Measurements from ENCODE around the gene ELL2. TPM values are rescaled to one million over a fixed set of nuclear protein-coding genes. Genes with fewer than 3 reads are reported as not detected.

Gene ELL2
- total RNA-seq, 1 donor from 2014 or later: 52.1 TPM

- no peak overlapping the region for H3K27ac ChIP-seq
Measured at GRCh38 chr5:95963650-95964410, 2.2 kb upstream of the ELL2 start.

GRCh38 chr5:95962785-95963184 is 1.1 kb upstream of the ELL2 start:
- no peak for ATAC-seq
- intact Hi-C loops (cut with DNase I): loop anchor here (5.0 kb wide), 1 partner anchor 375 kb away; no protein-coding TSS in a partner anchor

More at GRCh38 chr5:95963650-95964410, 2.2 kb upstream of the ELL2 start:
- intact Hi-C loops (cut with DNase I): loop anchor here (5.0 kb wide), 1 partner anchor 373 kb away; no protein-coding TSS in a partner anchor
- Histone ChIP-seq H3K36me3 (no peaks in the 10 kb centered on the region), H3K4me3 (no peak overlapping the region), H3K4me1 (peaks cover 13% of the 10 kb centered on the region), H3K9me3 (no peaks in the 10 kb centered on the region), H3K27me3 (no peaks in the 10 kb centered on the region)
- TF ChIP-seq CTCF (IDR thresholded peaks at IDR 0.05): no peak
- no peak for DNase-seq
- no peak for ATAC-seq

GRCh38 chr5:95962475-95962773 is 773 bp upstream of the ELL2 start:
- DNase-seq (no peak), ATAC-seq (no peak)
- Histone ChIP-seq H3K4me3 (peak overlapping the region; percentile 87), H3K27ac (peak overlapping the region; percentile 99), H3K9me3 (no peaks in the 10 kb centered on the region), H3K27me3 (no peaks in the 10 kb centered on the region), H3K36me3 (no peaks in the 10 kb centered on the region), H3K4me1 (peaks cover 24% of the 10 kb centered on the region)
- intact Hi-C loops (cut with DNase I): loop anchor here (5.0 kb wide), 1 partner anchor 375 kb away; no protein-coding TSS in a partner anchor
- TF ChIP-seq CTCF (IDR thresholded peaks at IDR 0.05): no peak

More at GRCh38 chr5:95962785-95963184, 1.1 kb upstream of the ELL2 start:
- H3K27me3 ChIP-seq: no peaks in the 10 kb centered on the region
- H3K27ac ChIP-seq: peak overlapping the region; percentile 99
- H3K4me3 ChIP-seq: peak overlapping the region; percentile 87
- no peaks in the 10 kb centered on the region for H3K36me3 ChIP-seq
- no peak for DNase-seq
- H3K9me3 ChIP-seq: no peaks in the 10 kb centered on the region
- peaks cover 22% of the 10 kb centered on the region for H3K4me1 ChIP-seq
- TF ChIP-seq CTCF (IDR thresholded peaks at IDR 0.05): no peak

- peaks cover 39% of the 10 kb centered on the region for H3K4me1 ChIP-seq
- H3K27ac ChIP-seq: peak overlapping the region; percentile 99
- peak overlapping the region; percentile 87 for H3K4me3 ChIP-seq
- DNase-seq (peak; percentile 94), ATAC-seq (peak; percentile 87)
- peak; percentile 74 for TF ChIP-seq CTCF (IDR thresholded peaks at IDR 0.05)
- intact Hi-C loops (cut with DNase I): loop anchor here (5.0 kb wide), 1 partner anchor 376 kb away; no protein-coding TSS in a partner anchor
- H3K9me3 ChIP-seq: no peaks in the 10 kb centered on the region
- H3K36me3 ChIP-seq: no peaks in the 10 kb centered on the region
- H3K27me3 ChIP-seq: no peaks in the 10 kb centered on the region
Measured at GRCh38 chr5:95960667-95961616, 709 bp downstream of the ELL2 start.

- Histone ChIP-seq H3K4me3 (peak overlapping the region; percentile 87), H3K9me3 (no peaks in the 10 kb centered on the region), H3K27me3 (no peaks in the 10 kb centered on the region), H3K36me3 (no peaks in the 10 kb centered on the region), H3K27ac (peak overlapping the region; percentile 99), H3K4me1 (peaks cover 48% of the 10 kb centered on the region)
- ATAC-seq (no peak), DNase-seq (peak; percentile 66)
- intact Hi-C loops (cut with DNase I): loop anchor here (5.0 to 10.0 kb wide), 2 partner anchors 105 to 377 kb away; no protein-coding TSS in a partner anchor
- TF ChIP-seq CTCF (IDR thresholded peaks at IDR 0.05): no peak
Measured at GRCh38 chr5:95959888-95960666, 1.6 kb downstream of the ELL2 start.
